ENCODE data around the gene FIBIN. TPM values are rescaled to one million over a fixed set of nuclear protein-coding genes. Genes with fewer than 3 reads are reported as not detected.

The FIBIN gene
- total and polyA plus RNA-seq, 11 donors: 5.4 to 16.4 (median 7.5) TPM

- Histone ChIP-seq H3K4me1 (peaks cover 0 to 15% (median 0%) of the 10 kb centered on the region in 12 donors), H3K4me3 (no peak overlapping the region), H3K27me3 (no peaks in the 10 kb centered on the region), H3K27ac (peak overlapping the region in 5 of 12 donors; percentile 4 to 53 (median 10)), H3K9me3 (no peaks in the 10 kb centered on the region), H3K36me3 (no peaks in the 10 kb centered on the region)
- intact Hi-C loops (cut with DNase I): no loop called here
- 84 to 93% (median 85%) methylated on average over 5 of the region's 5 CpGs for WGBS, 4 donors
- ATAC-seq (no peak), DNase-seq (peak in 1 of 5 donors; percentile 35)
- no peak for TF ChIP-seq POLR2A (IDR thresholded peaks at IDR 0.05)
- TF ChIP-seq CTCF (IDR thresholded peaks at IDR 0.05): no peak
Measured at GRCh38 chr11:26950260-26950719, 43.6 kb upstream of the FIBIN start.

- no peak overlapping the region for H3K4me3 ChIP-seq
- H3K9me3 ChIP-seq: no peaks in the 10 kb centered on the region
- no peaks in the 10 kb centered on the region for H3K27me3 ChIP-seq
- 69 to 77% (median 72%) methylated on average over 6 of the region's 6 CpGs for WGBS, 4 donors
- no peaks in the 10 kb centered on the region for H3K36me3 ChIP-seq
- peak in 1 of 5 donors; percentile 34 for DNase-seq
- peak overlapping the region in 6 of 12 donors; percentile 12 to 65 (median 37) for H3K27ac ChIP-seq
- H3K4me1 ChIP-seq: peaks cover 0 to 15% (median 0%) of the 10 kb centered on the region in 12 donors
- no peak for TF ChIP-seq CTCF (IDR thresholded peaks at IDR 0.05)
- TF ChIP-seq POLR2A (IDR thresholded peaks at IDR 0.05): no peak
- intact Hi-C loops (cut with DNase I): no loop called here
- ATAC-seq: no peak
Measured at GRCh38 chr11:26951809-26952515, 42.0 kb upstream of the FIBIN start.

- Histone ChIP-seq H3K9me3 (no peaks in the 10 kb centered on the region), H3K27me3 (no peaks in the 10 kb centered on the region), H3K36me3 (no peaks in the 10 kb centered on the region), H3K4me3 (no peak overlapping the region), H3K4me1 (peaks cover 0 to 3% (median 0%) of the 10 kb centered on the region in 12 donors), H3K27ac (peak overlapping the region in 4 of 12 donors; percentile 26 to 58 (median 35))
- DNase-seq: no peak
- WGBS, 4 donors: 65 to 69% (median 67%) methylated on average over 7 of the region's 7 CpGs
- peak in 2 of 4 donors; percentile 41 to 79 for ATAC-seq
- intact Hi-C loops (cut with DNase I): no loop called here
- TF ChIP-seq POLR2A (IDR thresholded peaks at IDR 0.05): no peak
Measured at GRCh38 chr11:26953770-26954392, 40.0 kb upstream of the FIBIN start.

- DNase-seq (no peak), ATAC-seq (no peak)
- Histone ChIP-seq H3K4me3 (no peak overlapping the region), H3K27me3 (no peaks in the 10 kb centered on the region), H3K4me1 (no peaks in the 10 kb centered on the region), H3K36me3 (no peaks in the 10 kb centered on the region), H3K9me3 (no peaks in the 10 kb centered on the region), H3K27ac (no peak overlapping the region)
- TF ChIP-seq CTCF (IDR thresholded peaks at IDR 0.05): no peak
- no peak for TF ChIP-seq POLR2A (IDR thresholded peaks at IDR 0.05)
- 85 to 87% (median 85%) methylated on average over 2 of the region's 2 CpGs for WGBS, 4 donors
- intact Hi-C loops (cut with DNase I): no loop called here
Measured at GRCh38 chr11:26958005-26958701, 35.8 kb upstream of the FIBIN start.

Data from heart left ventricle (tissue), 16 donors.